ENCODE results near the gene MDGA2. TPM values are rescaled to one million over a fixed set of nuclear protein-coding genes. Genes with fewer than 3 reads are reported as not detected.

Gene MDGA2
- total RNA-seq, 1 donor from 2014 or later, result not detected

- no peak overlapping the region for H3K4me3 ChIP-seq
- H3K36me3 ChIP-seq, result no peaks in the 10 kb centered on the region
- no peak overlapping the region for H3K27ac ChIP-seq
- TF ChIP-seq CTCF (IDR thresholded peaks at IDR 0.05), result no peak
- H3K27me3 ChIP-seq, result no peaks in the 10 kb centered on the region
- no peaks in the 10 kb centered on the region for H3K9me3 ChIP-seq
- DNase-seq, result no peak
- H3K4me1 ChIP-seq, result no peaks in the 10 kb centered on the region
- intact Hi-C loops (cut with DNase I), result no loop called here
- no peak for ATAC-seq
These were observed 133.7 kb downstream of the MDGA2 start for GRCh38 chr14:47541662-47542061.

- Histone ChIP-seq H3K27ac (no peak overlapping the region), H3K4me1 (no peaks in the 10 kb centered on the region), H3K27me3 (no peaks in the 10 kb centered on the region), H3K4me3 (no peak overlapping the region), H3K36me3 (no peaks in the 10 kb centered on the region), H3K9me3 (no peaks in the 10 kb centered on the region)
- ATAC-seq (peak; percentile 64), DNase-seq (no peak)
- intact Hi-C loops (cut with DNase I), result no loop called here
- TF ChIP-seq CTCF (IDR thresholded peaks at IDR 0.05), result peak; percentile 44
These were observed 136.4 kb downstream of the MDGA2 start for GRCh38 chr14:47539031-47539461.

GRCh38 chr14:47536341-47536740 lies 139.1 kb downstream of the MDGA2 start:
- Histone ChIP-seq H3K4me3 (no peak overlapping the region), H3K4me1 (no peaks in the 10 kb centered on the region), H3K36me3 (no peaks in the 10 kb centered on the region), H3K27me3 (no peaks in the 10 kb centered on the region), H3K9me3 (no peaks in the 10 kb centered on the region), H3K27ac (no peak overlapping the region)
- TF ChIP-seq CTCF (IDR thresholded peaks at IDR 0.05), result no peak
- intact Hi-C loops (cut with DNase I), result no loop called here
- DNase-seq (no peak), ATAC-seq (no peak)

- Histone ChIP-seq H3K27me3 (no peaks in the 10 kb centered on the region), H3K4me3 (no peak overlapping the region), H3K9me3 (no peaks in the 10 kb centered on the region), H3K4me1 (no peaks in the 10 kb centered on the region), H3K36me3 (no peaks in the 10 kb centered on the region), H3K27ac (no peak overlapping the region)
- ATAC-seq, result peak; percentile 39
- TF ChIP-seq CTCF (IDR thresholded peaks at IDR 0.05), result no peak
- intact Hi-C loops (cut with DNase I), result no loop called here
- DNase-seq, result no peak
These were observed 148.7 kb downstream of the MDGA2 start for GRCh38 chr14:47526591-47527244.

- no peak for ATAC-seq
- no peak for DNase-seq
- no peak overlapping the region for H3K27ac ChIP-seq
- H3K4me3 ChIP-seq, result no peak overlapping the region
- TF ChIP-seq CTCF (IDR thresholded peaks at IDR 0.05), result no peak
- no peaks in the 10 kb centered on the region for H3K4me1 ChIP-seq
- H3K36me3 ChIP-seq, result no peaks in the 10 kb centered on the region
- no peaks in the 10 kb centered on the region for H3K9me3 ChIP-seq
- intact Hi-C loops (cut with DNase I), result no loop called here
- H3K27me3 ChIP-seq, result no peaks in the 10 kb centered on the region
These were observed 150.9 kb downstream of the MDGA2 start for GRCh38 chr14:47524524-47524923.

GRCh38 chr14:47520382-47520781 lies 155.0 kb downstream of the MDGA2 start:
- H3K36me3 ChIP-seq, result no peaks in the 10 kb centered on the region
- no peak for TF ChIP-seq CTCF (IDR thresholded peaks at IDR 0.05)
- no peaks in the 10 kb centered on the region for H3K9me3 ChIP-seq
- no peaks in the 10 kb centered on the region for H3K4me1 ChIP-seq
- DNase-seq (no peak), ATAC-seq (no peak)
- intact Hi-C loops (cut with DNase I), result no loop called here
- H3K27me3 ChIP-seq, result no peaks in the 10 kb centered on the region
- no peak overlapping the region for H3K4me3 ChIP-seq
- no peak overlapping the region for H3K27ac ChIP-seq

All from upper lobe of right lung (tissue), 1 donor.